ES-I3 (cell line): ENCODE measurements around the gene DBET.
"Not testable (repeated sequence)": the region's sequence is repeated elsewhere in the genome, so short reads cannot be mapped to it uniquely, and the experiment has no call there.

ENCODE experiments used
- H3K36me3 ChIP-seq: 2 replicates; pipeline ENCODE4 v1.6.1; 2013; ENCODE audit warnings: mild to moderate bottlenecking, low read length, control low read depth, moderate library complexity; ENCODE audit not compliant: insufficient read depth
- H3K4me1 ChIP-seq: 2 replicates; pipeline ENCODE4 v1.6.1; 2013; ENCODE audit warnings: mild to moderate bottlenecking, control low read depth, low read length; ENCODE audit not compliant: insufficient read depth
- H3K9ac ChIP-seq: 2 replicates; pipeline ENCODE4 v1.6.1; 2013; ENCODE audit warnings: low read depth, mild to moderate bottlenecking, low read length, moderate library complexity
- H3K9me3 ChIP-seq: 2 replicates; pipeline ENCODE4 v1.6.1; 2013; ENCODE audit warnings: mild to moderate bottlenecking, low read length, moderate library complexity; ENCODE audit not compliant: control insufficient read depth, insufficient read depth

Gene DBET

GRCh38 chr4:190027156-190027555, 37.1 kb upstream of the DBET start, which contains the start of gene FRG2:
Gene FRG2 (minus strand): TSS chr4:190027256. CDS start chr4:190027204, 52 bp downstream.
- not testable (repeated sequence) for H3K4me1 ChIP-seq, H3K9ac ChIP-seq, H3K9me3 ChIP-seq, H3K36me3 ChIP-seq

- H3K4me1 ChIP-seq, H3K9me3 ChIP-seq, H3K36me3 ChIP-seq, H3K9ac ChIP-seq: not testable (repeated sequence)
These were observed 33.0 kb upstream of the DBET start for GRCh38 chr4:190031264-190031663.

GRCh38 chr4:190037704-190038388, 26.5 kb upstream of the DBET start:
- not testable (repeated sequence) for H3K9me3 ChIP-seq, H3K9ac ChIP-seq, H3K36me3 ChIP-seq, H3K4me1 ChIP-seq

- H3K36me3 ChIP-seq, H3K9ac ChIP-seq, H3K4me1 ChIP-seq, H3K9me3 ChIP-seq: not testable (repeated sequence)
These were observed 23.4 kb upstream of the DBET start for GRCh38 chr4:190040873-190041272.

- not testable (repeated sequence) for H3K9me3 ChIP-seq, H3K36me3 ChIP-seq, H3K4me1 ChIP-seq, H3K9ac ChIP-seq
These were observed 16.7 kb upstream of the DBET start for GRCh38 chr4:190047627-190048026.

- not testable (repeated sequence) for H3K4me1 ChIP-seq, H3K9me3 ChIP-seq, H3K36me3 ChIP-seq, H3K9ac ChIP-seq
These were observed 14.7 kb upstream of the DBET start for GRCh38 chr4:190049378-190050239.

GRCh38 chr4:190058997-190059396, 5.3 kb upstream of the DBET start:
- not testable (repeated sequence) for H3K4me1 ChIP-seq, H3K9me3 ChIP-seq, H3K9ac ChIP-seq, H3K36me3 ChIP-seq

- not testable (repeated sequence) for H3K36me3 ChIP-seq, H3K4me1 ChIP-seq, H3K9me3 ChIP-seq, H3K9ac ChIP-seq
These were observed 503 bp downstream of the DBET start for GRCh38 chr4:190064805-190065204.

GRCh38 chr4:190068351-190068750, 4.0 kb downstream of the DBET start:
- H3K9me3 ChIP-seq, H3K9ac ChIP-seq, H3K4me1 ChIP-seq, H3K36me3 ChIP-seq: not testable (repeated sequence)

- not testable (repeated sequence) for H3K9ac ChIP-seq, H3K36me3 ChIP-seq, H3K9me3 ChIP-seq, H3K4me1 ChIP-seq
These were observed 28.8 kb downstream of the DBET start for GRCh38 chr4:190093052-190093451.

GRCh38 chr4:190094031-190094430, 29.7 kb downstream of the DBET start:
- H3K36me3 ChIP-seq, H3K9me3 ChIP-seq, H3K9ac ChIP-seq, H3K4me1 ChIP-seq: not testable (repeated sequence)

GRCh38 chr4:190095335-190095734, 31.0 kb downstream of the DBET start:
- H3K4me1 ChIP-seq, H3K9ac ChIP-seq, H3K9me3 ChIP-seq, H3K36me3 ChIP-seq: not testable (repeated sequence)

GRCh38 chr4:190099605-190100004, 35.3 kb downstream of the DBET start:
- not testable (repeated sequence) for H3K4me1 ChIP-seq, H3K9ac ChIP-seq, H3K36me3 ChIP-seq, H3K9me3 ChIP-seq

- not testable (repeated sequence) for H3K36me3 ChIP-seq, H3K4me1 ChIP-seq, H3K9ac ChIP-seq, H3K9me3 ChIP-seq
These were observed 37.2 kb downstream of the DBET start for GRCh38 chr4:190101525-190101924.

GRCh38 chr4:190106191-190106590, 41.9 kb downstream of the DBET start:
- H3K4me1 ChIP-seq, H3K9me3 ChIP-seq, H3K9ac ChIP-seq: not testable (repeated sequence)

More at GRCh38 chr4:190106191-190106590, 41.9 kb downstream of the DBET start:
- H3K36me3 ChIP-seq = not testable (repeated sequence)
